K562 (cell line): ENCODE measurements around the gene LDLRAD3. TPM values are rescaled to one million over a fixed set of nuclear protein-coding genes. Genes with fewer than 3 reads are reported as not detected.

Source experiments
- ATAC-seq: fragments of 200-7000 bp; cut with Tn5 transposase; 3 replicates; pipeline ENCODE4 v1.9.1; 2020; ENCODE audit warnings: moderate library complexity
- BruUV-seq: library from RNA; stranded (reverse); fragments of 400-500 nt; replicated peaks from 2 replicates; lab custom pipeline; 2021; lab: Mats Ljungman, UMichigan
- CTCF ChIA-PET: fragments of 300-600 bp; formaldehyde crosslinking; extraction: SDS; loops from one replicate; lab custom pipeline; 2021; ENCODE audit warnings: low intra/inter-chr PET ratio; lab: Yijun Ruan, JAX
- POLR2A ChIA-PET: fragments of 300-600, 350-650 bp; sonication (Branson Sonifier 250); formaldehyde crosslinking; extraction: SDS; loops from one replicate; lab custom pipeline; 2021; ENCODE audit warnings: antibody characterized with exemption, inconsistent platforms; lab: Yijun Ruan, JAX
- DNase-seq, 4 experiments: peaks; one replicate each; pipeline versions ENCODE4 v3.0.0 to v3.0.0-alpha.2; 2011 to 2018; ENCODE audit warnings: low spot score in 3 of 4, mixed read lengths in 3 of 4; ENCODE audit errors: extremely low read depth in 1 of 4
- FAIRE-seq: peaks from 2 replicates; lab custom pipeline; 2011; peaks lifted over from hg19 to GRCh38; lab: Jason Lieb, UNC
- H2AFZ ChIP-seq: 2 replicates; pipeline ENCODE4 v1.6.0; 2011; ENCODE audit warnings: low read depth, low read length, control low read depth, inconsistent platforms
- H3K27ac ChIP-seq: fragments of 200-600 bp; 3 replicates; pipeline ENCODE4 v1.8.0; 2011; ENCODE audit warnings: low read depth, mild to moderate bottlenecking, control low read depth, inconsistent platforms, low read length, moderate library complexity, mixed read lengths; ENCODE audit errors: extremely low read depth
- H3K27me3 ChIP-seq, 2 experiments: fragments of 300-600 bp in 1 of 2; 2 replicates in 1 of 2; 3 replicates in 1 of 2; pipeline versions ENCODE4 v1.6.0 to v1.8.0; 2011; ENCODE audit warnings: inconsistent platforms in 2 of 2, low read length in 2 of 2, mild to moderate bottlenecking in 1 of 2, mixed read lengths in 1 of 2, moderate library complexity in 1 of 2; ENCODE audit not compliant: control insufficient read depth in 2 of 2, insufficient read depth in 2 of 2
- H3K36me3 ChIP-seq: fragments of 300-600 bp; 3 replicates; pipeline ENCODE4 v1.8.0; 2011; ENCODE audit warnings: mild to moderate bottlenecking, low read length, inconsistent platforms; ENCODE audit not compliant: control insufficient read depth, insufficient read depth
- H3K4me1 ChIP-seq, 2 experiments: fragments of 200-600 bp in 1 of 2; replicated peaks in 1 of 2; 2 replicates in 1 of 2; 3 replicates in 1 of 2; pipeline versions ENCODE4 v1.5.1 to v1.8.0; 2011; ENCODE audit warnings: inconsistent platforms in 2 of 2, low read length in 2 of 2, mild to moderate bottlenecking in 1 of 2, mixed read lengths in 1 of 2, moderate library complexity in 1 of 2; ENCODE audit not compliant: control insufficient read depth in 2 of 2, insufficient read depth in 2 of 2
- H3K4me2 ChIP-seq: 2 replicates; pipeline ENCODE4 v1.6.1; 2011; ENCODE audit warnings: low read length, control low read depth, inconsistent platforms, mixed read lengths; ENCODE audit not compliant: insufficient read depth
- H3K4me3 ChIP-seq: fragments of 200-600 bp; sonication (generic), shearing (Covaris generic); 2 replicates; pipeline ENCODE4 v1.5.1; 2016; ENCODE audit warnings: control low read depth, inconsistent platforms
- H3K79me2 ChIP-seq: fragments of 200-600 bp; 3 replicates; pipeline ENCODE4 v1.8.0; 2011; ENCODE audit warnings: low read length, inconsistent platforms; ENCODE audit not compliant: control insufficient read depth, insufficient read depth
- H3K9ac ChIP-seq, 2 experiments: 2 replicates each; pipeline versions ENCODE4 v1.6.0 to v1.6.1; 2011; ENCODE audit warnings: low read depth in 2 of 2, low read length in 2 of 2, control low read depth in 1 of 2, inconsistent platforms in 1 of 2, mild to moderate bottlenecking in 1 of 2, mixed read lengths in 1 of 2; ENCODE audit not compliant: insufficient read depth in 1 of 2
- H3K9me1 ChIP-seq: one replicate; pipeline ENCODE4 v1.6.0; 2011; ENCODE audit warnings: inconsistent platforms, mild to moderate bottlenecking, low read length, moderate library complexity; ENCODE audit not compliant: control insufficient read depth, insufficient read depth
- H3K9me3 ChIP-seq: replicated peaks from 2 replicates; pipeline ENCODE4 v1.5.1; 2011; ENCODE audit warnings: low read depth, low read length, inconsistent platforms; ENCODE audit not compliant: control insufficient read depth, insufficient read depth
- H4K20me1 ChIP-seq: replicated peaks from 2 replicates; pipeline ENCODE4 v1.6.1; 2011; ENCODE audit warnings: low read length, inconsistent platforms, mixed read lengths; ENCODE audit not compliant: control insufficient read depth, insufficient read depth
- ARNT ChIP-seq, 2 experiments: fragments of 450-650 bp; IDR thresholded peaks; 2 replicates each; pipeline ENCODE4 v1.6.1; 2016; ENCODE audit warnings: mild to moderate bottlenecking in 1 of 2
- EGR1 ChIP-seq: fragments of 450-650 bp; conservative IDR thresholded peaks from 2 replicates; pipeline ENCODE4 v1.6.1; 2017; ENCODE audit warnings: mild to moderate bottlenecking
- FOXA3 ChIP-seq, 2 experiments: fragments of 450-650 bp in 1 of 2; sonication (generic) in 1 of 2; formaldehyde crosslinking; IDR thresholded peaks in 1 of 2; conservative IDR thresholded peaks in 1 of 2; 2 replicates each; pipeline versions ENCODE4 v1.4.0 to v1.8.0; 2020 to 2022; ENCODE audit warnings: mild to moderate bottlenecking in 2 of 2, missing genetic modification reagents in 1 of 2
- HDGF ChIP-seq: fragments of 450-650 bp; IDR thresholded peaks from 2 replicates; pipeline ENCODE4 v1.6.1; 2016
- KLF13 ChIP-seq: fragments of 450-650 bp; IDR thresholded peaks from 2 replicates; pipeline ENCODE4 v1.6.1; 2016; ENCODE audit warnings: missing genetic modification characterization, low read depth, mild to moderate bottlenecking, missing compliant biosample characterization, moderate library complexity, borderline replicate concordance
- NR2F6 ChIP-seq: fragments of 450-650 bp; formaldehyde crosslinking; IDR thresholded peaks from 2 replicates; pipeline ENCODE4 v1.4.0; 2020; ENCODE audit warnings: mild to moderate bottlenecking
- RBFOX2 ChIP-seq: fragments of 200-400 bp; formaldehyde crosslinking; IDR thresholded peaks from 2 replicates; pipeline ENCODE4 v1.6.1; 2017; ENCODE audit warnings: low read depth, mild to moderate bottlenecking, low read length, moderate library complexity
- RFX7 ChIP-seq: fragments of 250-450 bp; sonication (Bioruptor Pico); IDR thresholded peaks from 2 replicates; pipeline ENCODE4 v1.5.1; 2021; ENCODE audit warnings: mild to moderate bottlenecking
- SRSF9 ChIP-seq: fragments of 200-400 bp; formaldehyde crosslinking; IDR thresholded peaks from 2 replicates; pipeline ENCODE4 v1.6.1; 2017; ENCODE audit warnings: low read depth, low read length, borderline replicate concordance
- ZEB2 ChIP-seq: fragments of 450-650 bp; IDR thresholded peaks from 2 replicates; pipeline ENCODE4 v1.6.1; 2016
- ZNF444 ChIP-seq: fragments of 250-450 bp; sonication (Bioruptor Pico); IDR thresholded peaks from 2 replicates; pipeline ENCODE4 v1.4.0; 2020; ENCODE audit warnings: mild to moderate bottlenecking, moderate library complexity
- WGBS: fragments of 100-300 bp; shearing (Covaris generic); methylation state at CpG from one replicate; pipeline ENCODE4 v1.1.6; 2016; ENCODE audit warnings: low coverage, mixed read lengths; ENCODE audit not compliant: insufficient coverage; ENCODE audit errors: missing lambda C conversion rate; 5-methylcytosine and 5-hydroxymethylcytosine counted together
- in situ Hi-C: fragments of 300-500 bp; cut with MboI; formaldehyde crosslinking; loops from 4 replicates; pipeline ENCODE4 v1.15.0; 2018; ENCODE audit warnings: inconsistent platforms, mixed read lengths
- intact Hi-C: fragments of 100-400 bp; cut with micrococcal nuclease; formaldehyde crosslinking; loops from 2 replicates; pipeline ENCODE4 v1.14.2; 2022
- polyA plus RNA-seq, 8 experiments: library from polyadenylated mRNA; depleted of rRNA in 4 of 8; stranded (reverse) in 5 of 8; unstranded in 3 of 8; fragments of >200 nt; fragmentation: Nextera tagmentation in 2 of 8; fragmentation: Illumina TruSeq in 1 of 8; extraction: Ambion mirVana in 2 of 8; extraction: Trizol in 1 of 8; gene quantifications; 2 replicates each; pipeline versions ENCODE4 v1.2.1 to v1.2.3, GENCODE V29; 2011 to 2014; ENCODE audit warnings: inconsistent platforms in 1 of 8, missing spikeins in 1 of 8
- total RNA-seq, 7 experiments: library from RNA; depleted of rRNA in 6 of 7; stranded (reverse); fragments of >200 nt in 6 of 7; fragmentation: Illumina TruSeq in 2 of 7; extraction: Trizol in 2 of 7; gene quantifications; 2 replicates each; pipeline versions ENCODE4 v1.2.1 to v1.2.3, GENCODE V29; 2011 to 2021; ENCODE audit warnings: low replicate concordance in 1 of 7
- TF ChIP-seq, protein P1 (sequence below): IDR thresholded peaks from 2 replicates; pipeline ENCODE4 v1.6.1; 2014; ENCODE audit warnings: antibody characterized with exemption
- TF ChIP-seq, protein P2 (sequence below), 2 experiments: fragments of 450-650 bp in 1 of 2; sonication (generic) in 1 of 2; formaldehyde crosslinking in 1 of 2; IDR thresholded peaks in 1 of 2; conservative IDR thresholded peaks in 1 of 2; 2 replicates each; pipeline versions ENCODE4 v1.6.1 to v1.8.1; 2016 to 2023; ENCODE audit warnings: mild to moderate bottlenecking in 2 of 2, moderate library complexity in 2 of 2, inconsistent platforms in 1 of 2, missing genetic modification reagents in 1 of 2
- TF ChIP-seq, protein P3 (sequence below), 2 experiments: fragments of 150-350 bp in 1 of 2; IDR thresholded peaks; 2 replicates each; pipeline ENCODE4 v1.6.1; 2012 to 2016; ENCODE audit warnings: low read depth in 2 of 2, low read length in 2 of 2, mild to moderate bottlenecking in 1 of 2, moderate library complexity in 1 of 2
- TF ChIP-seq, protein P4 (sequence below): fragments of 250-450 bp; sonication (Bioruptor Pico); IDR thresholded peaks from 2 replicates; pipeline ENCODE4 v1.4.0; 2020; ENCODE audit warnings: borderline replicate concordance

LDLRAD3 gene
- total and polyA plus RNA-seq, 9 of the 15 experiments (the other 6 are each of a cell fraction or from before 2014, with no cell fraction given): 0.73 to 7.2 (median 3.5) TPM

DNA sequence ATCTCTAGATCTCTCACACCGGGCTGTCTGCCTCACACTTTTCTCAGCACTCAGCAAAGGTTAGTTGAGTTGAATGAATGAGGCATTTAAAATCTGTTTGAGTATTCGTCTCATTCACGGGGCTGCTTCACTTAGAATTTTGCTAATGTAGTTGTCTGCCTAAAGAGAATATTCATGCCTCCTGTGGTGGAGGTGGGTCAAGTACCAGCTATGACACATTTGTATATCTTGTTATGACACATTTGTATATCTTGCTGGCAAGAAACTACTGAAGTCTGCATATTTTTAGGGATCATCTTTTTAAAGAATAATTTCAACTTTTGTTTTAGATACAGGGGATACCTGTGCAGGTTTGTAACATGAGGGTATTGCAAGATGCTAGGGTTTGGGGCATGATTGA is 43.1 kb downstream of the LDLRAD3 start:
- WGBS: 0% methylated on average over 3 of the region's 3 CpGs
- in situ Hi-C loops: no loop called here
- TF ChIP-seq, protein P1, sequence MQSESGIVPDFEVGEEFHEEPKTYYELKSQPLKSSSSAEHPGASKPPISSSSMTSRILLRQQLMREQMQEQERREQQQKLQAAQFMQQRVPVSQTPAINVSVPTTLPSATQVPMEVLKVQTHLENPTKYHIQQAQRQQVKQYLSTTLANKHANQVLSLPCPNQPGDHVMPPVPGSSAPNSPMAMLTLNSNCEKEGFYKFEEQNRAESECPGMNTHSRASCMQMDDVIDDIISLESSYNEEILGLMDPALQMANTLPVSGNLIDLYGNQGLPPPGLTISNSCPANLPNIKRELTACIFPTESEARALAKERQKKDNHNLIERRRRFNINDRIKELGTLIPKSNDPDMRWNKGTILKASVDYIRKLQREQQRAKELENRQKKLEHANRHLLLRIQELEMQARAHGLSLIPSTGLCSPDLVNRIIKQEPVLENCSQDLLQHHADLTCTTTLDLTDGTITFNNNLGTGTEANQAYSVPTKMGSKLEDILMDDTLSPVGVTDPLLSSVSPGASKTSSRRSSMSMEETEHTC: no peak
- TF ChIP-seq NR2F6 (CRISPR knock-in tag) (no peak), HDGF (no peak), FOXA3 (CRISPR knock-in tag; conservative IDR thresholded peaks at IDR 0.05 in 1 of 2, IDR thresholded peaks at IDR 0.05 in 1 of 2) (no peak), RFX7 (CRISPR knock-in tag) (no peak), EGR1 (no peak), KLF13 (tag) (no peak), SRSF9 (no peak), ZNF444 (CRISPR knock-in tag) (no peak), ZEB2 (no peak), RBFOX2 (no peak), ARNT (IDR thresholded peaks at IDR 0.05) (no peak)
- TF ChIP-seq, protein P2, sequence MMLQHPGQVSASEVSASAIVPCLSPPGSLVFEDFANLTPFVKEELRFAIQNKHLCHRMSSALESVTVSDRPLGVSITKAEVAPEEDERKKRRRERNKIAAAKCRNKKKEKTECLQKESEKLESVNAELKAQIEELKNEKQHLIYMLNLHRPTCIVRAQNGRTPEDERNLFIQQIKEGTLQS (IDR thresholded peaks at IDR 0.05): no peak
- TF ChIP-seq, protein P2 (CRISPR knock-in tag; conservative IDR thresholded peaks at IDR 0.05): no peak
- TF ChIP-seq, protein P3, sequence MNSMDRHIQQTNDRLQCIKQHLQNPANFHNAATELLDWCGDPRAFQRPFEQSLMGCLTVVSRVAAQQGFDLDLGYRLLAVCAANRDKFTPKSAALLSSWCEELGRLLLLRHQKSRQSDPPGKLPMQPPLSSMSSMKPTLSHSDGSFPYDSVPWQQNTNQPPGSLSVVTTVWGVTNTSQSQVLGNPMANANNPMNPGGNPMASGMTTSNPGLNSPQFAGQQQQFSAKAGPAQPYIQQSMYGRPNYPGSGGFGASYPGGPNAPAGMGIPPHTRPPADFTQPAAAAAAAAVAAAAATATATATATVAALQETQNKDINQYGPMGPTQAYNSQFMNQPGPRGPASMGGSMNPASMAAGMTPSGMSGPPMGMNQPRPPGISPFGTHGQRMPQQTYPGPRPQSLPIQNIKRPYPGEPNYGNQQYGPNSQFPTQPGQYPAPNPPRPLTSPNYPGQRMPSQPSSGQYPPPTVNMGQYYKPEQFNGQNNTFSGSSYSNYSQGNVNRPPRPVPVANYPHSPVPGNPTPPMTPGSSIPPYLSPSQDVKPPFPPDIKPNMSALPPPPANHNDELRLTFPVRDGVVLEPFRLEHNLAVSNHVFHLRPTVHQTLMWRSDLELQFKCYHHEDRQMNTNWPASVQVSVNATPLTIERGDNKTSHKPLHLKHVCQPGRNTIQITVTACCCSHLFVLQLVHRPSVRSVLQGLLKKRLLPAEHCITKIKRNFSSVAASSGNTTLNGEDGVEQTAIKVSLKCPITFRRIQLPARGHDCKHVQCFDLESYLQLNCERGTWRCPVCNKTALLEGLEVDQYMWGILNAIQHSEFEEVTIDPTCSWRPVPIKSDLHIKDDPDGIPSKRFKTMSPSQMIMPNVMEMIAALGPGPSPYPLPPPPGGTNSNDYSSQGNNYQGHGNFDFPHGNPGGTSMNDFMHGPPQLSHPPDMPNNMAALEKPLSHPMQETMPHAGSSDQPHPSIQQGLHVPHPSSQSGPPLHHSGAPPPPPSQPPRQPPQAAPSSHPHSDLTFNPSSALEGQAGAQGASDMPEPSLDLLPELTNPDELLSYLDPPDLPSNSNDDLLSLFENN (IDR thresholded peaks at IDR 0.05; ENCODE audit: low read depth in 2 of 2, low read length in 2 of 2): no peak
- TF ChIP-seq, protein P4, sequence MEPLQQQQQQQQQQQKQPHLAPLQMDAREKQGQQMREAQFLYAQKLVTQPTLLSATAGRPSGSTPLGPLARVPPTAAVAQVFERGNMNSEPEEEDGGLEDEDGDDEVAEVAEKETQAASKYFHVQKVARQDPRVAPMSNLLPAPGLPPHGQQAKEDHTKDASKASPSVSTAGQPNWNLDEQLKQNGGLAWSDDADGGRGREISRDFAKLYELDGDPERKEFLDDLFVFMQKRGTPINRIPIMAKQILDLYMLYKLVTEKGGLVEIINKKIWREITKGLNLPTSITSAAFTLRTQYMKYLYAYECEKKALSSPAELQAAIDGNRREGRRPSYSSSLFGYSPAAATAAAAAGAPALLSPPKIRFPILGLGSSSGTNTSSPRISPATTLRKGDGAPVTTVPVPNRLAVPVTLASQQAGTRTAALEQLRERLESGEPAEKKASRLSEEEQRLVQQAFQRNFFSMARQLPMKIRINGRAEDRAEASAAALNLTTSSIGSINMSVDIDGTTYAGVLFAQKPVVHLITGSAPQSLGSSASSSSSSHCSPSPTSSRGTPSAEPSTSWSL (CRISPR knock-in tag): no peak

More for the DNA sequence above, 43.1 kb downstream of the LDLRAD3 start:
- no peak for DNase-seq
- Histone ChIP-seq H3K4me2 (no peak overlapping the region), H3K79me2 (no peaks in the 10 kb centered on the region), H3K4me3 (no peak overlapping the region), H4K20me1 (no peaks in the 10 kb centered on the region), H2AFZ (no peak overlapping the region), H3K27ac (no peak overlapping the region), H3K9ac (no peak overlapping the region), H3K36me3 (no peaks in the 10 kb centered on the region), H3K9me1 (no peaks in the 10 kb centered on the region), H3K4me1 (no peaks in the 10 kb centered on the region), H3K9me3 (no peaks in the 10 kb centered on the region), H3K27me3 (peaks cover 3 to 9% of the 10 kb centered on the region in 2 experiments; a peak in 3 of 5 replicates)
- no TSS peak for BruUV-seq
- ChIA-PET CTCF (no interaction called here), POLR2A (interaction anchor here (0.7 kb wide), 2 partner anchors 18 to 1216 kb away, joined by 4 read pairs; no protein-coding TSS in a partner anchor)
- no peak for FAIRE-seq
- no peak for ATAC-seq
- intact Hi-C loops: no loop called here
